Spleen (tissue), 11 donors: ENCODE results near the gene JOSD2. TPM values are rescaled to one million over a fixed set of nuclear protein-coding genes. Genes with fewer than 3 reads are reported as not detected.

Experiments used
- DNase-seq: peaks from one replicate; pipeline ENCODE4 v3.0.0-alpha.2; 2020
- H3K27ac ChIP-seq, 8 donors: fragments of 200-600 bp; sonication (generic) in 7 of 8; 1 replicate in 4 of 8; 2 replicates in 4 of 8; pipeline versions ENCODE4 v1.5.0 to v1.8.0; 2016 to 2021; ENCODE audit warnings: inconsistent platforms in 4 of 8, mild to moderate bottlenecking in 4 of 8, moderate library complexity in 1 of 8
- H3K27me3 ChIP-seq, 7 donors: fragments of 200-600 bp; sonication (generic) in 6 of 7; replicated peaks in 1 of 7; 1 replicate in 4 of 7; 2 replicates in 3 of 7; pipeline versions ENCODE4 v1.5.0 to v1.8.0; 2016 to 2021; ENCODE audit warnings: inconsistent platforms in 3 of 7, mild to moderate bottlenecking in 1 of 7
- H3K36me3 ChIP-seq, 6 donors: fragments of 200-600 bp; sonication (generic) in 5 of 6; 1 replicate in 4 of 6; 2 replicates in 2 of 6; pipeline versions ENCODE4 v1.5.0 to v1.8.0; 2016 to 2021; ENCODE audit warnings: inconsistent platforms in 2 of 6
- H3K4me1 ChIP-seq, 6 donors: fragments of 200-600 bp; sonication (generic) in 5 of 6; 1 replicate in 3 of 6; 2 replicates in 3 of 6; pipeline versions ENCODE4 v1.5.0 to v1.8.0; 2016 to 2021; ENCODE audit warnings: inconsistent platforms in 3 of 6
- H3K4me3 ChIP-seq, 8 donors: fragments of 200-600 bp; sonication (generic) in 7 of 8; 1 replicate in 4 of 8; 2 replicates in 4 of 8; pipeline versions ENCODE4 v1.5.0 to v1.8.0; 2016 to 2021; ENCODE audit warnings: inconsistent platforms in 4 of 8, mild to moderate bottlenecking in 4 of 8, moderate library complexity in 2 of 8
- H3K9me3 ChIP-seq, 8 donors: fragments of 200-600 bp; sonication (generic) in 7 of 8; 1 replicate in 4 of 8; 2 replicates in 4 of 8; pipeline versions ENCODE4 v1.5.0 to v1.8.0; 2016 to 2021; ENCODE audit warnings: inconsistent platforms in 4 of 8
- POLR2A ChIP-seq, 3 donors: fragments of 450-650 bp; IDR thresholded peaks; one replicate each; pipeline ENCODE4 v1.5.1; 2017; ENCODE audit warnings: antibody characterized with exemption in 3 of 3, mild to moderate bottlenecking in 1 of 3
- POLR2AphosphoS5 ChIP-seq, 3 donors: sonication (generic); formaldehyde crosslinking; IDR thresholded peaks; one replicate each; pipeline ENCODE4 v1.5.1; 2017; ENCODE audit warnings: antibody characterized with exemption in 3 of 3
- WGBS, 5 donors: extraction: QIAGEN DNeasy Blood & Tissue Kit in 3 of 5; methylation state at CpG; one replicate each; pipeline versions ENCODE4 v1.1.5 to v1.1.7; 2013 to 2018; 5-methylcytosine and 5-hydroxymethylcytosine counted together
- intact Hi-C: fragments of 100-400 bp; cut with DNase I; formaldehyde crosslinking; loops from one replicate; pipeline ENCODE4 v1.15.0; 2023; ENCODE audit warnings: low total_unique reads
- polyA plus RNA-seq, 3 donors: library from polyadenylated mRNA; stranded (reverse); fragments of 200-250 nt; gene quantifications; one replicate each; pipeline ENCODE4 v1.2.1, GENCODE V29; 2013
- total RNA-seq, 7 donors: library from RNA; depleted of rRNA in 3 of 7; stranded (reverse); fragments of >200 nt in 3 of 7; fragmentation: NEBNext Ultra II Directional in 4 of 7; extraction: Animal tissue kit (Norgen Biotek cat#: 25700) in 4 of 7; gene quantifications; one replicate each; pipeline versions ENCODE4 v1.1.0 to v1.2.1, GENCODE V29; 2016 to 2021
- TF ChIP-seq, protein P1 (sequence below), 11 experiments: fragments of 200-600 bp in 7 of 11; fragments of 450-650 bp in 4 of 11; sonication (generic) in 4 of 11; IDR thresholded peaks in 8 of 11; conservative IDR thresholded peaks in 3 of 11; 1 replicate in 7 of 11; 2 replicates in 4 of 11; pipeline versions ENCODE4 v1.4.0 to v1.8.0; 2016 to 2021; ENCODE audit warnings: antibody characterized with exemption in 11 of 11, inconsistent platforms in 4 of 11, mild to moderate bottlenecking in 1 of 11
- donor health status: healthy with polysubstance abuse.
- donor health status: DM: no; HTN: no; CAD: no; lungs with moderate emphysema.
- donor health status: DM: no; HTN: no; CAD: no.
- donor health status: Bipolar disorder and iron deficiency.
- donor health status: healthy.
- donor health status: DM: no; HTN: no; CAD: no.
- donor health status: DM: yes; HTN: yes; CAD: no.

JOSD2 gene
- total and polyA plus RNA-seq, 10 donors, result 21.4 to 54.3 (median 30.7) TPM

DNA sequence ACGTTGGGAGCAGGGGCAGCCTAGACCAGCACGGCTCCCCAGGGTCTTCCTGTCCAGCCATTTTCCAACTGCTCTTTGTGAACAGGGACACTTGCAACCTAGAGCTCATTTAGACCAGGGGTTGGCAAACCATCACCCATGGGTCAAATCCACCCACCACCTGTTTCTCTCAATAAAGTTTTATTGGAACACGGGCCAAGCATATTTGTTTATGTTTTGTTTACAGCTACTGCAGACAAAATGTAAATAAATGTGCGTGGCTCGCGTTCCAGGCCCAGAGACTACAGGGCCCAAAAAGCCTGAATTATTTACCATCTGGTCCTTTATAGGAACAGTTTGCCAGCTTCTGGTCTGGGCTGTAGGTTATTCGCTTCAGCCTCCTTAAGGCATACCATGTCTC lies 48.0 kb downstream of the JOSD2 start:
- intact Hi-C loops, result loop anchor here (5.0 kb wide), 1 partner anchor 96 kb away; the partner anchor contains the start of gene NAPSA
- Histone ChIP-seq H3K4me1 (peaks cover 0 to 19% (median 14%) of the 10 kb centered on the region in 6 donors), H3K27me3 (peaks cover 0 to 41% (median 14%) of the 10 kb centered on the region in 7 donors), H3K36me3 (no peaks in the 10 kb centered on the region), H3K4me3 (no peak overlapping the region), H3K9me3 (no peaks in the 10 kb centered on the region), H3K27ac (no peak overlapping the region)
- WGBS, 5 donors, result 75 to 81% (median 79%) methylated on average over 7 of the region's 7 CpGs
- TF ChIP-seq POLR2A (IDR thresholded peaks at IDR 0.05) (no peak), POLR2AphosphoS5 (IDR thresholded peaks at IDR 0.05) (no peak)
- TF ChIP-seq, protein P1, sequence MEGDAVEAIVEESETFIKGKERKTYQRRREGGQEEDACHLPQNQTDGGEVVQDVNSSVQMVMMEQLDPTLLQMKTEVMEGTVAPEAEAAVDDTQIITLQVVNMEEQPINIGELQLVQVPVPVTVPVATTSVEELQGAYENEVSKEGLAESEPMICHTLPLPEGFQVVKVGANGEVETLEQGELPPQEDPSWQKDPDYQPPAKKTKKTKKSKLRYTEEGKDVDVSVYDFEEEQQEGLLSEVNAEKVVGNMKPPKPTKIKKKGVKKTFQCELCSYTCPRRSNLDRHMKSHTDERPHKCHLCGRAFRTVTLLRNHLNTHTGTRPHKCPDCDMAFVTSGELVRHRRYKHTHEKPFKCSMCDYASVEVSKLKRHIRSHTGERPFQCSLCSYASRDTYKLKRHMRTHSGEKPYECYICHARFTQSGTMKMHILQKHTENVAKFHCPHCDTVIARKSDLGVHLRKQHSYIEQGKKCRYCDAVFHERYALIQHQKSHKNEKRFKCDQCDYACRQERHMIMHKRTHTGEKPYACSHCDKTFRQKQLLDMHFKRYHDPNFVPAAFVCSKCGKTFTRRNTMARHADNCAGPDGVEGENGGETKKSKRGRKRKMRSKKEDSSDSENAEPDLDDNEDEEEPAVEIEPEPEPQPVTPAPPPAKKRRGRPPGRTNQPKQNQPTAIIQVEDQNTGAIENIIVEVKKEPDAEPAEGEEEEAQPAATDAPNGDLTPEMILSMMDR (IDR thresholded peaks at IDR 0.05 in 8 of 11, conservative IDR thresholded peaks at IDR 0.05 in 3 of 11), result no peak
- DNase-seq, result no peak

DNA sequence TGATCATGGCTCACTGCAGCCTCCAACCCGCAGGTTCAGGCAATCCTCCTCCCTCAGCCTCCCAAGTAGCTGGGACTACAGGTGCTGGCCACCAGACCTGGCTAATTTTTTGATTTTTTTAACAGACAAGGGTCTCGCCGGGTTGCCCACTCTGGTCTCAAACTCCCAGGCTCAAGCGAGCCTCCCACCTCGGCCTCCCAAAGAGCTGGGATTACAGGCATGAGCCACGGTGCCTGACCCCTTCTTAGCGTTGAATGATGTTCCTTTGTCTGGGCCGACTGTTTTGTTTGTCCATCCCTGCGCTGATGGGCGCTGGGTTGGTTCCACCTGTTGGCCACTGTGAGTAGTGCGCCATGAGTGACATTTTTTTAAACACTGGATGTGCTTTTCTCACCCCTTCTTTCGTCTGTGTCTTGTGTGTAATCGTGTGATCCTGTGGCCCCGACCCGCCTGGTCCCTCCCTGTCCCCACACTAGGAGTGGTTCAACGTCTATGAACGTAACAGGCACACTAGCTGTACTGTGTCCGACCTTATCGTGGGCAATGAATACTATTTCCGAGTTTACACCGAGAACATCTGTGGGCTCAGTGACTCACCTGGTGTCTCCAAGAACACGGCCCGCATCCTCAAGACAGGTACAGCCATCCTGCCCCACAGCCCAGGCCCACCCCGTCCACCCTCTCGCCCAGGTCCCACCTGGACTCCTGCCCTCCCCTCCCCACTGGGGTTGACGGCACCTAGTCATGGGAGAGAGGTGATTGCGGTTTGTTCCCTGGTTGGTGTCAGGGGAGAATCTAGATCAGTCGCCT lies 49.7 kb downstream of the JOSD2 start:
- peaks cover 0 to 19% (median 14%) of the 10 kb centered on the region in 6 donors for H3K4me1 ChIP-seq
- H3K9me3 ChIP-seq, result no peaks in the 10 kb centered on the region
- H3K36me3 ChIP-seq, result no peaks in the 10 kb centered on the region
- peaks cover 0 to 54% (median 15%) of the 10 kb centered on the region in 7 donors for H3K27me3 ChIP-seq
- TF ChIP-seq POLR2AphosphoS5 (IDR thresholded peaks at IDR 0.05) (peak in 1 of 3 donors; percentile 51), POLR2A (IDR thresholded peaks at IDR 0.05) (no peak)
- TF ChIP-seq, protein P1 (IDR thresholded peaks at IDR 0.05 in 8 of 11, conservative IDR thresholded peaks at IDR 0.05 in 3 of 11), result peak; percentile 38 to 91 (median 80)
- 34 to 37% (median 36%) methylated on average over 28 of the region's 28 CpGs for WGBS, 5 donors
- no peak overlapping the region for H3K4me3 ChIP-seq
- peak; percentile 82 for DNase-seq
- H3K27ac ChIP-seq, result peak overlapping the region in 3 of 8 donors; percentile 20 to 65 (median 53)
- intact Hi-C loops, result loop anchor here (5.0 kb wide), 1 partner anchor 94 kb away; the partner anchor contains the start of gene NAPSA

DNA sequence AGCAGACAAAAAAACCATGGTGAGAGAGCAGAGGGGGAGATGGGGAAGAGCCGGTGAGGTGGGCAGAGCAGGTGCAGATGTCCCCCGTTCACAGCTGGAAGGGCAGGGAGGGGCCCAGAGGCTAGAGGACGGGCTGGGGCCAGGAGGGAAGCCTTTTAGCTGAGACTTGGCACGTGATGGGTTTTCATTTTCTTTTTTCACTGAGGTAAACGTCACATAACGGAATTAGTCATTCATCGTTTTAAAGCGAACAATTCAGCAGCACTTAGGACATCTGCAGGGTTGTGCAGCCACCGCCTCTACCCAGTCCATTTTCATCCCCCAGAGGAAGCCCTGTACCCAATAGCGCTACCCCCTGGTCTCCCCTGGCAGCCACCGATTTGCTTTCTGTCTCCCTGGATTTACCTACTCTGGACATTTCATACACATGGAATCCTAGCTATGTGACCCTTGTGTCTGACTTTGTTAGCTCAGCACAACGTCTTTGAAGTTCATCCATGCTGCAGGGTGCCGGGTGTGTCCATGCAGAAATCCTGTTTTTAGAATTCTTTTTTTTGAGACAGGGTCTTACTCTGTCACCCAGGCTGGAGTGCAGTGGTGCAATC lies 50.7 kb downstream of the JOSD2 start:
- DNase-seq, result no peak
- Histone ChIP-seq H3K27ac (peak overlapping the region in 5 of 8 donors; percentile 4 to 65 (median 20)), H3K27me3 (peaks cover 0 to 54% (median 15%) of the 10 kb centered on the region in 7 donors), H3K4me1 (peaks cover 0 to 19% (median 14%) of the 10 kb centered on the region in 6 donors), H3K4me3 (peak overlapping the region in 1 of 8 donors; percentile 23), H3K36me3 (no peaks in the 10 kb centered on the region), H3K9me3 (no peaks in the 10 kb centered on the region)
- TF ChIP-seq POLR2AphosphoS5 (IDR thresholded peaks at IDR 0.05) (no peak), POLR2A (IDR thresholded peaks at IDR 0.05) (no peak)
- TF ChIP-seq, protein P1 (IDR thresholded peaks at IDR 0.05 in 8 of 11, conservative IDR thresholded peaks at IDR 0.05 in 3 of 11), result no peak
- WGBS, 5 donors, result 27 to 44% (median 41%) methylated on average over 13 of the region's 13 CpGs
- intact Hi-C loops, result loop anchor here (5.0 kb wide), 1 partner anchor 93 kb away; the partner anchor contains the start of gene NAPSA
